Stimulated activated naive CD8-positive, alpha-beta T cell treated with anti-CD3 and anti-CD28 coated beads, Interleukin-15, Interleukin-2, amounts not matched to agents 100 ng/mL and 50 ng/mL, for 24 hours (primary cell): Measurements from ENCODE around the gene PIGQ.

Source experiments
- H3K27ac Mint-ChIP-seq: one replicate; pipeline ENCODE4 v1.8.0; 2021; ENCODE audit warnings: mild to moderate bottlenecking, mixed read lengths
- H3K27me3 Mint-ChIP-seq: one replicate; pipeline ENCODE4 v1.8.0; 2021; ENCODE audit warnings: mixed read lengths
- H3K36me3 Mint-ChIP-seq: one replicate; pipeline ENCODE4 v1.8.0; 2021; ENCODE audit warnings: low read depth, mixed read lengths
- H3K4me1 Mint-ChIP-seq: one replicate; pipeline ENCODE4 v1.8.0; 2021; ENCODE audit warnings: low read depth, mixed read lengths
- H3K4me3 Mint-ChIP-seq: one replicate; pipeline ENCODE4 v1.8.0; 2021; ENCODE audit warnings: mild to moderate bottlenecking, mixed read lengths
- H3K9me3 Mint-ChIP-seq: one replicate; pipeline ENCODE4 v1.8.0; 2021; ENCODE audit warnings: mixed read lengths

PIGQ gene

DNA sequence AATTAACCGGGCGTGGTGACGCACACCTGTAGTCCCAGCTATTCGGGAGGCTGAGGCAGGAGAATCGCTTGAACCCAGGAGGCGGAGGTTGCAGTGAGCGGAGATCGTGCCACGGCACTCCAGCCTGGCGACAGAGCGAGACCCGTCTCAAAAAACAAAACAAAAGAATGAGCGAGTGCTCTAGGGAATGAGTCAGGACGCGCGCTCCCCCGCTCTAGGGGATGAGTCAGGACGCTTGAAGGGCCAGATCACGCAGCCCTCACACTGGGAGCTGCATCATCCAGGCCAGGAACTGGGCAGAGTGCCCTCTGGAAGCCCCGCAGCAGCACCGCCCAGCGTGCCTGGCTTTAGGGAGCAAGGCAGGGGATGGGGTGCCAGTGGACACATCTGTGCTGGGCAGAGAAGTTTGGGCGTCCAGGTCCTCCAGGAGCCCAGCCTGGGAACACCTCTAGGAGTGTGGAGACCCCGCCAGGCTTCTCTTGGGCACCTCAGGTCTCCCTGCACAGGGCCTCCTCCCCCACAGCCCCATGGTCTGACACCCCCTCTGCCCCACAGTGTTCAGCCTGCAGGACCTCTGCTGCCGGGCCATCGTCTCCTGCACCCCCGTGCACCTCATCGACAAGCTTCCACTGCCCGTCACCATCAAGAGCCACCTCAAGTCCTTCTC lies 57.2 kb downstream of the PIGQ start:
- Mint-ChIP-seq H3K27ac (no peak overlapping the region), H3K4me1 (no peaks in the 10 kb centered on the region), H3K9me3 (no peaks in the 10 kb centered on the region), H3K36me3 (no peaks in the 10 kb centered on the region), H3K4me3 (no peak overlapping the region), H3K27me3 (no peaks in the 10 kb centered on the region)

DNA sequence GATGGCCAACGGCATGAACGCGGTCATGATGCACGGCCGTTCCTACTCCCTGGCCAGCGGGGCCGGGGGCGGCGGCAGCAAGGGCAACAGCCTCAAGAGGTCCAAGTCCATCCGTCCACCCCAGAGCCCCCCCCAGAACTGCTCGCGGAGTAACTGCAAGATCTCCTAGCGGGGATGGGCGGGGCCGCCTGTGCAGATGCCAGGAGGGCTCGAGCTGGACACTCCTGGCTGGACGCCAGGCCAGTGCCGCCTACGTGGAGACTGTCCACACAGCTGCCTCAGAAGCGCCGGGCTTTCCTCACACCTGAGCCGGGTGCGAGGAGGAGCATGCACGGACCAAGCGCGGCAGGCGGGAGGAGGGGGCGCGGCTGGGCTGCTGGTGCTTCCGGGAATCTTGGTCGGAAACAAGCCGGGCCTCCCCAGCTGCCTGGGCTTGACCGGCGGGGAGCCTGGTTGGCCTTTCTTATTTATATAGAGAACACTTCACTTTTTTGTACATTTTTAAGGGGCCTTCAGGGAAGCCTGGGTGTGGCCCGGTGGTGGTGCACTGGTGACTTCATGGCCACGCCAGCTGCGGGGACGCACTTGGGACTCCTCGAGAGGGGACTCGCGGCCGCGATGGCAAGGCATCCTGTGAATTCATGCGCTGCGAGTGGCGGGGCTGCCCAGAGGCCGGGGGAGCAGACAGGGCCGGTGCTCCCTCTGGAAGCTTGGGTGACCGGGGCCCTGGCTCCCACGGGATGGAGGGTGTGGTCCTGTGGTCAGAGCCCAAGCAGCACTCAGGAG lies 57.9 kb downstream of the PIGQ start:
- H3K27ac Mint-ChIP-seq, result no peak overlapping the region
- H3K36me3 Mint-ChIP-seq, result no peaks in the 10 kb centered on the region
- H3K4me3 Mint-ChIP-seq, result no peak overlapping the region
- H3K4me1 Mint-ChIP-seq, result no peaks in the 10 kb centered on the region
- no peaks in the 10 kb centered on the region for H3K27me3 Mint-ChIP-seq
- H3K9me3 Mint-ChIP-seq, result no peaks in the 10 kb centered on the region

DNA sequence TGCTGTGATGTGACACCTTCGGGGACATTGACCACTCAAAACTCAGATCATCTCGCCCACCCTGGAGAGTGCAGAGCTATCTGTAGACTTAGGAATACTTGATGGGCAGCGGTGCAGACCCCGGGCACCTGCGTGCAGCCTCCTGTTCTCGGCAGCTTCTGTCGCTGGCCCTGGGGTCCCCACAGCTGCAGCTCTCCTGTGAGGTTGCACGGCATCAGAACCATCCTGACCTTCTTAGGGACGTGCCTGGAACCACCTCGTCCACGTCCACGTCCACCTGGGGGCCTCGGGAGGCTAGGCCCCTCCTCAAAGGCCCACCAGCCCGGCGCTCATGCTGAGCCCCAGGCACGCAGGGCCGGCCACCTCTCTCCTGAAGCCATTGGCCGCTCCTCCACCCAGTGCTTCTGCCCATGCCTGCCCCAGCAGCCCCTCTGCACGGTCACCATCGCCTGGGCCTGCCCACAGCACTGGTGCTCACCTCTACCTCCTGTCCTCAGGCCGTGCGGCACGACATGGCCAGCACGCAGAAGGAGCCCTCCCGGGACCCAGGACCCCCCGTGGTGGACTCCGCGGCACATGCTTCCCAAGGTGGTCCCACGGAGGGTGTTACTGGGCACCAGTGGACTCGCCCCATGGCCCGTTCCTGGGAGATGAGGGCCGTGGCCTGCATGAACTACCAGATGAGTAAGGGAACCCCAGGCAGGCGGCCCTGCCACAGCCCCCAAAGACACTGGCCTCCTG lies 58.7 kb downstream of the PIGQ start:
- no peaks in the 10 kb centered on the region for H3K27me3 Mint-ChIP-seq

DNA sequence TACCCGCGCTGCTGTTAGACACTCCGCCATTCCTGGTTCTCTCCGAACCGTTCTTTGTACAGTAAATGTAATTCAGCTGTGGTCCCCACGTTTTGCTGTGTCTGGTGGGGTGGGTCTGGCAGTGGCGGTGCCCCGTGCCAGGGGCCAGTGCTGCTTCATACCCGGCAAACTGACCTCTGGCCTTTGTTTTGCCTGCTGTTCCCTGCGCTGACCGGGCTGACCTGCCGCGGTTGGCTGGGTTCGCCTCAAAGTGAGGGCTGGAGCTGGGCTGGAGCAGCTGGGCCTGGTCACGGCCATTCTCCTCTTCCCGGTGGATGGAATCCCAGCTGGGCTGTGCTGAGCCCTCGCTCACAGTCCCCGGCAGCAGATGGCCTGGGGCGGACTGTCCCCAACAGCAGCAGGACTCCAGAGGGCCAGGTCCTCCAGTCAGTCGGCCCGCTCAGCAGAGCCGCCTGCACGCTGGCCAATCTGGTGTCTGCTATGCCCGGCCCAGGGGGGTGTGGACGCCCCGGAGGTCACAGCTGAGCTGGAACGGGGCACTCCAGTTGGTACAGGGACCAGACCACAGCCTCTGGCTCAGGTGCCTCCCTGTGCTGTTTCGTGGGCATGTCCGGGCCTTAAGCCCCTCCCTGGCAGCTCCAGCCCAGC lies 59.5 kb downstream of the PIGQ start:
- Mint-ChIP-seq H3K4me3 (no peak overlapping the region), H3K9me3 (no peaks in the 10 kb centered on the region), H3K4me1 (no peaks in the 10 kb centered on the region), H3K27me3 (no peaks in the 10 kb centered on the region), H3K27ac (no peak overlapping the region), H3K36me3 (no peaks in the 10 kb centered on the region)

More for the DNA sequence above, 58.7 kb downstream of the PIGQ start:
- Mint-ChIP-seq H3K9me3 (no peaks in the 10 kb centered on the region), H3K4me3 (no peak overlapping the region), H3K27ac (no peak overlapping the region), H3K36me3 (no peaks in the 10 kb centered on the region), H3K4me1 (no peaks in the 10 kb centered on the region)

DNA sequence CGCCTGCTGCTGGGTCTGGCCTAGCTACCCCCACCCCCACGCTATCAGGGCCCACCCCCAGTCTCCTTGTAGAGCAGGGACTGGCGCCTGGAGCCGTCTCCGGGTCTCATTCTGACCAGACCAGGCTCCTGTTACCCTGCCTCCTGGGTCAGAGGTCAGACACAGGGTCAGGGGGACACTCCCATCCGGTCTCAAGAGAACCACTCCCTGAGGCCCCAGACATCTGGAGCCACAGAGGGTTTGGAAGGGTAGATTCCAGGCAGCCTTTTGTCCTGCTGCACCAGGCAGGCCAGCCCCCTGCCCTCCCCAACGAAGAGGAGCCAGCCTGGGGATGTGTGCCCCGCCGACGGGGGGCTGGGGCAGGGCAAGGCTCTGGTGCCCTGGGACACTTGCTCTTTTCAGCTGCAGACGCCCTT lies 60.1 kb downstream of the PIGQ start:
- Mint-ChIP-seq H3K4me3 (no peak overlapping the region), H3K4me1 (peaks cover 2% of the 10 kb centered on the region), H3K27ac (no peak overlapping the region), H3K9me3 (no peaks in the 10 kb centered on the region), H3K27me3 (no peaks in the 10 kb centered on the region), H3K36me3 (no peaks in the 10 kb centered on the region)

DNA sequence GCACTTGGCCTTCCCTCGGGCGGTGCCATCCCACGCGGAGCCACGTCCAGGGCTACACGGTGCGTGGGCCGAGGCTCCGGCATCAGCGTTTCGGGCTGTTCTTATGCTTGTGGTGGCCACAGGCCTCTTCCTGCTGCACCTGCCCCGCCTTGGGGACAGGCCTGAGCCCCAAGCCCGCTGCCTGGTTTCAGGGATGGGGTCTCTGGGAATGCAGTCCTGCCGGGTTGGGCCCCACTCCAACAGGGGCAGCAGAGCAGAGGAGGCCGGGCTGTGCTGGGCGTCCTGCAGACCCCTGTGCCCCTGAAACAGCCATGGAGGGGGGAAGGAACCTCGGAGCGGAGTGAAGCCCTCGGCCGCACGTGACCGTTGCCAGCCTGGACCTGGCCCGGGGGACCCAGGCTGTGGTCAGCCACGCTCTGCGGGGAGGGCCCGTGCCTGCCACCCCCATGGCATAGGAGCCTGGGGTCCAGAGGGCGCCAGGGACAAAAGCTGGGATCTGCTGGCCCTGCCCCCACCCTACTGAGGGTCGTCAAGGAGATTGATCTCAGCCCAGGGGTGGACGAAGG lies 60.6 kb downstream of the PIGQ start:
- no peaks in the 10 kb centered on the region for H3K36me3 Mint-ChIP-seq
- no peaks in the 10 kb centered on the region for H3K27me3 Mint-ChIP-seq
- H3K4me3 Mint-ChIP-seq, result no peak overlapping the region
- peaks cover 4% of the 10 kb centered on the region for H3K4me1 Mint-ChIP-seq
- no peak overlapping the region for H3K27ac Mint-ChIP-seq
- no peaks in the 10 kb centered on the region for H3K9me3 Mint-ChIP-seq

DNA sequence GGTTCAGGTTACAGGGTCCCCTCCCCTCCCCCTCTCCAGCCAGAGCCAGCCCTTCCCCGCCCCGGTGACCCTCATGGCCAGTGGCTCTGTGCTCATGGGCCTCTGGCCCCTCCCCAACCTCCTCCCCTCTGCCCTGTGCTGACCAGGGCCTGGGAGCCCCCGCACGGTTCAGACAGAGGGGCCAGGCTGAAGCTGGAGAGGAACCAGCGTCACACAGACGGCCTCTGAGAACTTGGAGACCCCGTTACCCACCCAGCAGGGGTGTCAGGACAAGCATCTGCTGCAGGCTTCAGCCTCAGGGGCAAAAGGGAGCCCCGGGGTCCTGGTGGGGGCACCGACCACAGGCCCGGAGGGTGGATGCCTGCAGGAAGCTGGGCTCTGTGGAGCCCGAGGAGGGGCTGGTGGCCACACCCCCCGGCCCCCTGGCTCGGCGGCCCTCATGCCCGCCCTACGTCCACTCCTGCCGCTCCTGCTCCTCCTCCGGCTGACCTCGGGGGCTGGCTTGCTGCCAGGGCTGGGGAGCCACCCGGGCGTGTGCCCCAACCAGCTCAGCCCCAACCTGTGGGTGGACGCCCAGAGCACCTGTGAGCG lies 61.1 kb downstream of the PIGQ start, which contains the start of gene WFIKKN1:
TSS of gene WFIKKN1 (plus strand) at position 171 of the 591 bp plus-strand sequence. CDS start at position 440, 269 bp downstream.
- H3K9me3 Mint-ChIP-seq, result no peaks in the 10 kb centered on the region
- no peaks in the 10 kb centered on the region for H3K27me3 Mint-ChIP-seq
- H3K4me1 Mint-ChIP-seq, result peaks cover 4% of the 10 kb centered on the region
- no peaks in the 10 kb centered on the region for H3K36me3 Mint-ChIP-seq
- H3K27ac Mint-ChIP-seq, result no peak within 1 kb of the TSS
- no peak within 1 kb of the TSS for H3K4me3 Mint-ChIP-seq

DNA sequence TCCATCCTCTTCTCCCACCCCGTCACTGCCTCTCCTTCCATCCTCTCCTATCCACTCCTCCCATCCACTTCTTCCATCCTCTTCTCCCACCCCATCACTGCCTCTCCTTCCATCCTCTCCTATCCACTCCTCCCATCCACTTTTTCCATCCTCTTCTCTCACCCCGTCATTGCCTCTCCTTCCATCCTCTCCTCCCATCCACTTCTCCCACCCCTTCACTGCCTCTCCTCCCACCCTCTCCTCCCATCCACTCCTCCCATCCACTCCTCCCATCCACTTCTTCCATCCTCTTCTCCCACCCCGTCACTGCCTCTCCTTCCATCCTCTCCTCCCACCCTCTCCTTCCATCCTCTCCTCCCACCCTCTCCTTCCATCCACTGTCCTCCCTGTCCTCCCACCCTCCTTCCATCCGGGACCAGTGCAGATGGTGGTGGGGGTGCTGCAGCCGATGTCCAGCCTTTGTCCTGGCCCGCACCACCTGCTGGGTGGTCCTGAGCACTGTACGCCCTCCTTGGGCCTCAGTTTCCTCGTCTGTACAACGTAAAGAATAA lies 62.1 kb downstream of the PIGQ start:
- Mint-ChIP-seq H3K9me3 (no peaks in the 10 kb centered on the region), H3K36me3 (peaks cover 3% of the 10 kb centered on the region), H3K27me3 (no peaks in the 10 kb centered on the region), H3K4me1 (peaks cover 10% of the 10 kb centered on the region), H3K27ac (no peak overlapping the region), H3K4me3 (no peak overlapping the region)

DNA sequence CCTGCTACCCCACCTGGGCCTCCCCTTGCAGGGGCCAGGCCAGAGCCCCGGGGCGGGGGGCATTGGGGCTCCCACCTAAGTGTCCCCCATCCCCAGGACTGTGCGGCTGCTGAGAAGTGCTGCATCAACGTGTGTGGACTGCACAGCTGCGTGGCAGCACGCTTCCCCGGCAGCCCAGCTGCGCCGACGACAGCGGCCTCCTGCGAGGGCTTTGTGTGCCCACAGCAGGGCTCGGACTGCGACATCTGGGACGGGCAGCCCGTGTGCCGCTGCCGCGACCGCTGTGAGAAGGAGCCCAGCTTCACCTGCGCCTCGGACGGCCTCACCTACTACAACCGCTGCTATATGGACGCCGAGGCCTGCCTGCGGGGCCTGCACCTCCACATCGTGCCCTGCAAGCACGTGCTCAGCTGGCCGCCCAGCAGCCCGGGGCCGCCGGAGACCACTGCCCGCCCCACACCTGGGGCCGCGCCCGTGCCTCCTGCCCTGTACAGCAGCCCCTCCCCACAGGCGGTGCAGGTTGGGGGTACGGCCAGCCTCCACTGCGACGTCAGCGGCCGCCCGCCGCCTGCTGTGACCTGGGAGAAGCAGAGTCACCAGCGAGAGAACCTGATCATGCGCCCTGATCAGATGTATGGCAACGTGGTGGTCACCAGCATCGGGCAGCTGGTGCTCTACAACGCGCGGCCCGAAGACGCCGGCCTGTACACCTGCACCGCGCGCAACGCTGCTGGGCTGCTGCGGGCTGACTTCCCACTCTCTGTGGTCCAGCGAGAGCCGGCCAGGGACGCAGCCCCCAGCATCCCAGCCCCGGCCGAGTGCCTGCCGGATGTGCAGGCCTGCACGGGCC lies 62.9 kb downstream of the PIGQ start:
- H3K27me3 Mint-ChIP-seq, result no peaks in the 10 kb centered on the region
- peaks cover 10% of the 10 kb centered on the region for H3K4me1 Mint-ChIP-seq
- no peak overlapping the region for H3K27ac Mint-ChIP-seq
- no peaks in the 10 kb centered on the region for H3K9me3 Mint-ChIP-seq
- no peak overlapping the region for H3K4me3 Mint-ChIP-seq
- H3K36me3 Mint-ChIP-seq, result peaks cover 3% of the 10 kb centered on the region

DNA sequence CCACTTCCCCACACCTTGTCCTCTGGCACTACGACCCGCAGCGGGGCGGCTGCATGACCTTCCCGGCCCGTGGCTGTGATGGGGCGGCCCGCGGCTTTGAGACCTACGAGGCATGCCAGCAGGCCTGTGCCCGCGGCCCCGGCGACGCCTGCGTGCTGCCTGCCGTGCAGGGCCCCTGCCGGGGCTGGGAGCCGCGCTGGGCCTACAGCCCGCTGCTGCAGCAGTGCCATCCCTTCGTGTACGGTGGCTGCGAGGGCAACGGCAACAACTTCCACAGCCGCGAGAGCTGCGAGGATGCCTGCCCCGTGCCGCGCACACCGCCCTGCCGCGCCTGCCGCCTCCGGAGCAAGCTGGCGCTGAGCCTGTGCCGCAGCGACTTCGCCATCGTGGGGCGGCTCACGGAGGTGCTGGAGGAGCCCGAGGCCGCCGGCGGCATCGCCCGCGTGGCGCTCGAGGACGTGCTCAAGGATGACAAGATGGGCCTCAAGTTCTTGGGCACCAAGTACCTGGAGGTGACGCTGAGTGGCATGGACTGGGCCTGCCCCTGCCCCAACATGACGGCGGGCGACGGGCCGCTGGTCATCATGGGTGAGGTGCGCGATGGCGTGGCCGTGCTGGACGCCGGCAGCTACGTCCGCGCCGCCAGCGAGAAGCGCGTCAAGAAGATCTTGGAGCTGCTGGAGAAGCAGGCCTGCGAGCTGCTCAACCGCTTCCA lies 63.7 kb downstream of the PIGQ start:
- Mint-ChIP-seq H3K36me3 (peaks cover 3% of the 10 kb centered on the region), H3K4me3 (no peak overlapping the region), H3K27ac (no peak overlapping the region), H3K27me3 (no peaks in the 10 kb centered on the region), H3K4me1 (peaks cover 10% of the 10 kb centered on the region), H3K9me3 (no peaks in the 10 kb centered on the region)
